ENCODE measurements around the gene PRLR.

PRLR gene

GRCh38 chr5:35096932-35097331, 133.4 kb downstream of the PRLR start:
- Histone ChIP-seq H3K4me1 (ENCODE audit: control insufficient read depth, insufficient read depth, low read length) (no peaks in the 10 kb centered on the region), H3K4me3 (ENCODE audit: low read length) (no peak overlapping the region), H3K9ac (ENCODE audit: low read length) (no peak overlapping the region), H3K27me3 (ENCODE audit: control insufficient read depth, insufficient read depth, low read length) (no peaks in the 10 kb centered on the region), H3K36me3 (ENCODE audit: control insufficient read depth, insufficient read depth, low read length) (no peaks in the 10 kb centered on the region), H3K27ac (ENCODE audit: low read depth, low read length) (no peak overlapping the region)

DNA sequence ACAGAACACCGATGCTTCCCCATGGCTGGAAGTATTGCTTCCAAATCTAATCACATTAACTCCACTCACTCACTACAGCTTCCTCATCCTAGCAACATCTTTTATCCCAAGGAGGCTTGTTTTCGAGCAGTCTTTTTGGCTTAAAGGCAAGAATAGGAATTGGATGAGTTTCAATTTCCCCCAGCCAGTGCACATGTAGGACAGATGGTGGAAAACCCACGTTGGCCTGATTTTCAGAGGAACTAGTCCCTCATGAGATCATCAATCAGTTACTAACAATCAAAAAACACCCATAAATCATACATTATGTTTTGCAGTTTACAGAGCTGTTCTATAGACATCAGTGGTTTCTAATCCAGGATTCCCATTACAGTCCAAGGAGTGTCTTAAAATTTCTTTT, 134.1 kb downstream of the PRLR start:
- Histone ChIP-seq H3K4me3 (ENCODE audit: low read length) (no peak overlapping the region), H3K9ac (ENCODE audit: low read length) (no peak overlapping the region), H3K36me3 (ENCODE audit: control insufficient read depth, insufficient read depth, low read length) (no peaks in the 10 kb centered on the region), H3K4me1 (ENCODE audit: control insufficient read depth, insufficient read depth, low read length) (no peaks in the 10 kb centered on the region), H3K27me3 (ENCODE audit: control insufficient read depth, insufficient read depth, low read length) (no peaks in the 10 kb centered on the region), H3K27ac (ENCODE audit: low read depth, low read length) (no peak overlapping the region)

- Histone ChIP-seq H3K4me1 (ENCODE audit: control insufficient read depth, insufficient read depth, low read length) (no peaks in the 10 kb centered on the region), H3K36me3 (ENCODE audit: control insufficient read depth, insufficient read depth, low read length) (no peaks in the 10 kb centered on the region), H3K9ac (ENCODE audit: low read length) (no peak overlapping the region), H3K27ac (ENCODE audit: low read depth, low read length) (no peak overlapping the region), H3K4me3 (ENCODE audit: low read length) (no peak overlapping the region), H3K27me3 (ENCODE audit: control insufficient read depth, insufficient read depth, low read length) (no peaks in the 10 kb centered on the region)
Measured at GRCh38 chr5:35095366-35095765, 134.9 kb downstream of the PRLR start.

GRCh38 chr5:35094948-35095347, 135.3 kb downstream of the PRLR start:
- Histone ChIP-seq H3K36me3 (ENCODE audit: control insufficient read depth, insufficient read depth, low read length) (no peaks in the 10 kb centered on the region), H3K4me1 (ENCODE audit: control insufficient read depth, insufficient read depth, low read length) (no peaks in the 10 kb centered on the region), H3K4me3 (ENCODE audit: low read length) (no peak overlapping the region), H3K27ac (ENCODE audit: low read depth, low read length) (no peak overlapping the region), H3K9ac (ENCODE audit: low read length) (no peak overlapping the region), H3K27me3 (ENCODE audit: control insufficient read depth, insufficient read depth, low read length) (no peaks in the 10 kb centered on the region)

DNA sequence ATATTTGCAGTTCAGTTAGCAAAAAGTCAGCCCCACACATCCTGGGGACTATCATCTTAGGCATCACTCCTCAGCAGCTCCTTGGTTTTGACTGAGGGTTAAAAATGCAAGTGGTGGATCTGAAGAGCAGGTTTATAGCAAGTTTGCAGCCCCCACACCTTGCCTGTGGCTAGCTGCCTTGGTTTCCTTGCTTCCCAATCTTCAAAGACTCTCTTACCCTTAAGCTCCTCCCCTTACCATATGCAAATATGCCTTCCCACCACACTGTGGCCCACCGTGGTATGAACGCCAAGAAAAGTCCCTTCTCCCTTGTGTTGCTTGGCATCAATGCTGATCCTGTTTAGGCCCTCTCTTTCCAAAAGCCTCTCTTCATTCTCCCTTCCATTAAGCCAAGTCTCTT, 137.6 kb downstream of the PRLR start:
- Histone ChIP-seq H3K9ac (ENCODE audit: low read length) (no peak overlapping the region), H3K4me3 (ENCODE audit: low read length) (no peak overlapping the region), H3K27me3 (ENCODE audit: control insufficient read depth, insufficient read depth, low read length) (no peaks in the 10 kb centered on the region), H3K4me1 (ENCODE audit: control insufficient read depth, insufficient read depth, low read length) (no peaks in the 10 kb centered on the region), H3K27ac (ENCODE audit: low read depth, low read length) (no peak overlapping the region), H3K36me3 (ENCODE audit: control insufficient read depth, insufficient read depth, low read length) (no peaks in the 10 kb centered on the region)

- Histone ChIP-seq H3K9ac (ENCODE audit: low read length) (no peak overlapping the region), H3K36me3 (ENCODE audit: control insufficient read depth, insufficient read depth, low read length) (no peaks in the 10 kb centered on the region), H3K27ac (ENCODE audit: low read depth, low read length) (no peak overlapping the region), H3K4me1 (ENCODE audit: control insufficient read depth, insufficient read depth, low read length) (no peaks in the 10 kb centered on the region), H3K27me3 (ENCODE audit: control insufficient read depth, insufficient read depth, low read length) (no peaks in the 10 kb centered on the region), H3K4me3 (ENCODE audit: low read length) (no peak overlapping the region)
Measured at GRCh38 chr5:35091704-35092103, 138.6 kb downstream of the PRLR start.

- H3K27ac ChIP-seq (ENCODE audit: low read depth, low read length): no peak overlapping the region
- no peak overlapping the region for H3K4me3 ChIP-seq (ENCODE audit: low read length)
- H3K36me3 ChIP-seq (ENCODE audit: control insufficient read depth, insufficient read depth, low read length): no peaks in the 10 kb centered on the region
- no peak overlapping the region for H3K9ac ChIP-seq (ENCODE audit: low read length)
- no peaks in the 10 kb centered on the region for H3K27me3 ChIP-seq (ENCODE audit: control insufficient read depth, insufficient read depth, low read length)
- no peaks in the 10 kb centered on the region for H3K4me1 ChIP-seq (ENCODE audit: control insufficient read depth, insufficient read depth, low read length)
Measured at GRCh38 chr5:35089334-35090314, 140.7 kb downstream of the PRLR start.

GRCh38 chr5:35087991-35088390, 142.3 kb downstream of the PRLR start:
- Histone ChIP-seq H3K4me3 (ENCODE audit: low read length) (no peak overlapping the region), H3K9ac (ENCODE audit: low read length) (no peak overlapping the region), H3K4me1 (ENCODE audit: control insufficient read depth, insufficient read depth, low read length) (no peaks in the 10 kb centered on the region), H3K27me3 (ENCODE audit: control insufficient read depth, insufficient read depth, low read length) (no peaks in the 10 kb centered on the region), H3K27ac (ENCODE audit: low read depth, low read length) (no peak overlapping the region), H3K36me3 (ENCODE audit: control insufficient read depth, insufficient read depth, low read length) (no peaks in the 10 kb centered on the region)

- Histone ChIP-seq H3K27me3 (ENCODE audit: control insufficient read depth, insufficient read depth, low read length) (no peaks in the 10 kb centered on the region), H3K4me3 (ENCODE audit: low read length) (no peak overlapping the region), H3K4me1 (ENCODE audit: control insufficient read depth, insufficient read depth, low read length) (no peaks in the 10 kb centered on the region), H3K9ac (ENCODE audit: low read length) (no peak overlapping the region), H3K36me3 (ENCODE audit: control insufficient read depth, insufficient read depth, low read length) (no peaks in the 10 kb centered on the region), H3K27ac (ENCODE audit: low read depth, low read length) (no peak overlapping the region)
Measured at GRCh38 chr5:35083150-35083549, 147.1 kb downstream of the PRLR start.

- Histone ChIP-seq H3K27me3 (ENCODE audit: control insufficient read depth, insufficient read depth, low read length) (no peaks in the 10 kb centered on the region), H3K9ac (ENCODE audit: low read length) (no peak overlapping the region), H3K4me3 (ENCODE audit: low read length) (no peak overlapping the region), H3K27ac (ENCODE audit: low read depth, low read length) (no peak overlapping the region), H3K36me3 (ENCODE audit: control insufficient read depth, insufficient read depth, low read length) (no peaks in the 10 kb centered on the region), H3K4me1 (ENCODE audit: control insufficient read depth, insufficient read depth, low read length) (no peaks in the 10 kb centered on the region)
Measured at GRCh38 chr5:35082530-35082929, 147.8 kb downstream of the PRLR start.

GRCh38 chr5:35081134-35081533, 149.2 kb downstream of the PRLR start:
- Histone ChIP-seq H3K4me1 (ENCODE audit: control insufficient read depth, insufficient read depth, low read length) (no peaks in the 10 kb centered on the region), H3K36me3 (ENCODE audit: control insufficient read depth, insufficient read depth, low read length) (no peaks in the 10 kb centered on the region), H3K27ac (ENCODE audit: low read depth, low read length) (no peak overlapping the region), H3K27me3 (ENCODE audit: control insufficient read depth, insufficient read depth, low read length) (no peaks in the 10 kb centered on the region), H3K4me3 (ENCODE audit: low read length) (no peak overlapping the region), H3K9ac (ENCODE audit: low read length) (no peak overlapping the region)

GRCh38 chr5:35073160-35073559, 157.1 kb downstream of the PRLR start:
- Histone ChIP-seq H3K36me3 (ENCODE audit: control insufficient read depth, insufficient read depth, low read length) (no peaks in the 10 kb centered on the region), H3K9ac (ENCODE audit: low read length) (no peak overlapping the region), H3K4me3 (ENCODE audit: low read length) (no peak overlapping the region)

DNA sequence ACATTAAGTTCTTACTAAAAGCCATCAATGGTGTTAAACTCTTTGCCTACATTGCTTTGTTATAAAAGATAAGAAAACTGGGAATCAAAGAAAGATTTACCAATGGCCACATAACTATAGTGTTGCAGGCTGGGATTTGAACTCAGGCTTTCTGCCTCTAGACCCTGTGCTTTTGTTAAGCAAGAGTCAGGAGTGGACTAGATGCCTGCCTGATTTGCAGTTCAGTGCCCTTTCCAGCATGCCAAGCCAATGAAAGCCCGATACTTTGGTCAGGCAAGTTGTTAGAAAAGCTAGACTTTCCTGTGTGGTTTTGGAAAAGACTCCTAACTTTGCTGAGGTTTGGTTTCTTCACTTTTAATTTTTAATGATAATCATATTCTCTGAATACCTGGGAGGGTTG, 161.1 kb downstream of the PRLR start:
- Histone ChIP-seq H3K9ac (ENCODE audit: low read length) (no peak overlapping the region), H3K36me3 (ENCODE audit: control insufficient read depth, insufficient read depth, low read length) (no peaks in the 10 kb centered on the region), H3K27me3 (ENCODE audit: control insufficient read depth, insufficient read depth, low read length) (no peaks in the 10 kb centered on the region), H3K4me3 (ENCODE audit: low read length) (no peak overlapping the region), H3K4me1 (ENCODE audit: control insufficient read depth, insufficient read depth, low read length) (no peaks in the 10 kb centered on the region), H3K27ac (ENCODE audit: low read depth, low read length) (no peak overlapping the region)

More at GRCh38 chr5:35073160-35073559, 157.1 kb downstream of the PRLR start:
- no peaks in the 10 kb centered on the region for H3K4me1 ChIP-seq (ENCODE audit: control insufficient read depth, insufficient read depth, low read length)
- H3K27ac ChIP-seq (ENCODE audit: low read depth, low read length): no peak overlapping the region
- H3K27me3 ChIP-seq (ENCODE audit: control insufficient read depth, insufficient read depth, low read length): no peaks in the 10 kb centered on the region

Data from rectal smooth muscle tissue (tissue), 1 donor.